H1 (cell line): ENCODE data around the gene SYT2. TPM values are rescaled to one million over a fixed set of nuclear protein-coding genes. Genes with fewer than 3 reads are reported as not detected.

Source experiments
- CTCF ChIA-PET: fragments of 300-600 bp; sonication (Branson Sonifier 250); formaldehyde crosslinking; loops from one replicate; lab custom pipeline; 2021; ENCODE audit not compliant: partially characterized antibody; lab: Charles Lee
- POLR2A ChIA-PET: fragments of 300-600 bp; sonication (Branson Sonifier 250); formaldehyde crosslinking; loops from one replicate; lab custom pipeline; 2021; ENCODE audit warnings: inconsistent platforms; ENCODE audit not compliant: partially characterized antibody; lab: Charles Lee
- DNase-seq, 2 experiments: peaks; one replicate each; pipeline versions ENCODE4 v3.0.0 to v3.0.0-alpha.2; 2010 to 2022; ENCODE audit warnings: low spot score in 2 of 2, low read depth in 1 of 2, mixed read lengths in 1 of 2
- FAIRE-seq: peaks from 2 replicates; lab custom pipeline; 2011; peaks lifted over from hg19 to GRCh38; lab: Jason Lieb, UNC
- H2AFZ ChIP-seq: 2 replicates; pipeline ENCODE4 v1.8.1; 2012; ENCODE audit warnings: low read length, inconsistent platforms
- H2AK5ac ChIP-seq: 2 replicates; pipeline ENCODE4 v1.6.1; 2013; ENCODE audit warnings: low read depth, low read length
- H2BK120ac ChIP-seq: replicated peaks from 2 replicates; pipeline ENCODE3; 2013; ENCODE audit warnings: low read depth, low read length, inconsistent platforms
- H2BK12ac ChIP-seq: 2 replicates; pipeline ENCODE4 v1.6.1; 2013; ENCODE audit warnings: low read depth, low read length
- H2BK15ac ChIP-seq: 2 replicates; pipeline ENCODE4 v1.6.1; 2013; ENCODE audit warnings: low read length
- H2BK20ac ChIP-seq: 2 replicates; pipeline ENCODE4 v1.6.1; 2013; ENCODE audit warnings: low read length
- H2BK5ac ChIP-seq: 2 replicates; pipeline ENCODE4 v1.6.1; 2013; ENCODE audit warnings: low read depth, low read length
- H3K14ac ChIP-seq: 2 replicates; pipeline ENCODE4 v1.6.1; 2013; ENCODE audit warnings: inconsistent platforms; ENCODE audit not compliant: insufficient read length
- H3K18ac ChIP-seq: 2 replicates; pipeline ENCODE4 v1.6.1; 2013; ENCODE audit warnings: low read length; ENCODE audit errors: extremely low read depth
- H3K23ac ChIP-seq: 2 replicates; pipeline ENCODE4 v1.6.1; 2013; ENCODE audit warnings: inconsistent platforms; ENCODE audit not compliant: insufficient read length
- H3K23me2 ChIP-seq: 2 replicates; pipeline ENCODE4 v1.6.1; 2013; ENCODE audit warnings: low read depth, low read length
- H3K27ac ChIP-seq: 2 replicates; pipeline ENCODE4 v1.6.1; 2011; ENCODE audit warnings: low read depth, low read length, inconsistent platforms
- H3K27me3 ChIP-seq, 4 experiments: replicated peaks in 1 of 4; 1 replicate in 1 of 4; 2 replicates in 3 of 4; pipeline versions ENCODE4 v1.6.1 to v1.8.1; 2011 to 2013; ENCODE audit warnings: low read length in 3 of 4, mild to moderate bottlenecking in 3 of 4, inconsistent platforms in 2 of 4, mixed read lengths in 2 of 4, moderate library complexity in 1 of 4; ENCODE audit not compliant: control insufficient read depth in 3 of 4, insufficient read depth in 3 of 4; ENCODE audit errors: extremely low read depth in 1 of 4
- H3K36me3 ChIP-seq, 4 experiments: 2 replicates each; pipeline versions ENCODE4 v1.6.1 to v1.8.1; 2011 to 2013; ENCODE audit warnings: mild to moderate bottlenecking in 4 of 4, low read length in 3 of 4, moderate library complexity in 2 of 4, control low read depth in 1 of 4, inconsistent platforms in 1 of 4; ENCODE audit not compliant: insufficient read depth in 4 of 4, control insufficient read depth in 2 of 4
- H3K4ac ChIP-seq: replicated peaks from 2 replicates; pipeline ENCODE3; 2013; ENCODE audit warnings: low read length, low read depth, mixed read lengths, inconsistent platforms; ENCODE audit not compliant: insufficient read length
- H3K4me1 ChIP-seq, 4 experiments: replicated peaks in 1 of 4; 1 replicate in 1 of 4; 2 replicates in 3 of 4; pipeline versions ENCODE4 v1.6.1 to v1.8.1; 2011 to 2013; ENCODE audit warnings: low read length in 3 of 4, inconsistent platforms in 2 of 4, mixed read lengths in 1 of 4; ENCODE audit not compliant: insufficient read depth in 4 of 4, control insufficient read depth in 3 of 4
- H3K4me2 ChIP-seq, 2 experiments: 2 replicates each; pipeline versions ENCODE4 v1.6.1 to v1.8.1; 2011 to 2013; ENCODE audit warnings: low read depth in 2 of 2, low read length in 2 of 2, control low read depth in 1 of 2, inconsistent platforms in 1 of 2, mild to moderate bottlenecking in 1 of 2; ENCODE audit not compliant: insufficient read depth in 1 of 2
- H3K4me3 ChIP-seq, 4 experiments: fragments of 200-600, 300-600 bp in 1 of 4; sonication (generic), shearing (Covaris generic), sonication (Bioruptor Twin) in 1 of 4; 2 replicates each; pipeline versions ENCODE4 v1.5.1 to v1.8.1; 2011 to 2016; ENCODE audit warnings: low read length in 4 of 4, low read depth in 3 of 4, control low read depth in 2 of 4, inconsistent platforms in 2 of 4, mild to moderate bottlenecking in 2 of 4, mixed read lengths in 1 of 4, moderate library complexity in 1 of 4; ENCODE audit not compliant: insufficient read depth in 2 of 4; ENCODE audit errors: extremely low read depth in 1 of 4
- H3K56ac ChIP-seq: replicated peaks from 2 replicates; pipeline ENCODE3; 2013; ENCODE audit warnings: low read depth, mild to moderate bottlenecking, mixed read lengths, low read length, inconsistent platforms; ENCODE audit not compliant: insufficient read length
- H3K79me1 ChIP-seq: 2 replicates; pipeline ENCODE4 v1.6.1; 2013; ENCODE audit warnings: low read depth, low read length, control low read depth
- H3K79me2 ChIP-seq, 2 experiments: 2 replicates each; pipeline versions ENCODE4 v1.6.1 to v1.8.1; 2012 to 2013; ENCODE audit warnings: low read length in 2 of 2, mild to moderate bottlenecking in 2 of 2, inconsistent platforms in 1 of 2; ENCODE audit not compliant: insufficient read depth in 2 of 2, control insufficient read depth in 1 of 2
- H3K9ac ChIP-seq, 4 experiments: replicated peaks in 1 of 4; 1 replicate in 1 of 4; 2 replicates in 3 of 4; pipeline versions ENCODE4 v1.6.1 to v1.8.1; 2011 to 2013; ENCODE audit warnings: low read depth in 3 of 4, low read length in 3 of 4, control low read depth in 2 of 4, mild to moderate bottlenecking in 2 of 4, moderate library complexity in 2 of 4, inconsistent platforms in 1 of 4; ENCODE audit errors: extremely low read depth in 1 of 4
- H3K9me3 ChIP-seq, 2 experiments: 2 replicates each; pipeline versions ENCODE4 v1.6.1 to v1.8.1; 2012 to 2013; ENCODE audit warnings: mild to moderate bottlenecking in 2 of 2, moderate library complexity in 2 of 2, control low read depth in 1 of 2, inconsistent platforms in 1 of 2, low read depth in 1 of 2, low read length in 1 of 2, mixed read lengths in 1 of 2; ENCODE audit not compliant: insufficient read depth in 2 of 2
- H4K20me1 ChIP-seq, 2 experiments: replicated peaks in 1 of 2; 2 replicates each; pipeline versions ENCODE3 to v1.8.1; 2011 to 2013; ENCODE audit warnings: inconsistent platforms in 2 of 2, low read length in 2 of 2, mild to moderate bottlenecking in 1 of 2; ENCODE audit not compliant: insufficient read depth in 2 of 2, control insufficient read depth in 1 of 2
- H4K5ac ChIP-seq: 2 replicates; pipeline ENCODE4 v1.6.1; 2013; ENCODE audit warnings: low read length, low read depth, mixed read lengths, inconsistent platforms; ENCODE audit not compliant: insufficient read length
- H4K8ac ChIP-seq: 2 replicates; pipeline ENCODE4 v1.8.0; 2013; ENCODE audit warnings: mild to moderate bottlenecking, moderate library complexity, low read length, inconsistent platforms; ENCODE audit not compliant: insufficient read depth; ENCODE audit errors: extremely low read depth
- H4K91ac ChIP-seq: replicated peaks from 2 replicates; pipeline ENCODE3; 2013; ENCODE audit warnings: low read length, mixed read lengths, inconsistent platforms; ENCODE audit not compliant: insufficient read length
- ATF2 ChIP-seq: IDR thresholded peaks from 2 replicates; pipeline ENCODE4 v1.6.1; 2012; ENCODE audit warnings: low read length, inconsistent platforms
- BCL11A ChIP-seq, 2 experiments: IDR thresholded peaks; one replicate each; pipeline ENCODE4 v1.6.1; 2011; ENCODE audit warnings: low read depth in 2 of 2, low read length in 2 of 2, mild to moderate bottlenecking in 2 of 2
- CHD1 ChIP-seq: IDR thresholded peaks from 2 replicates; pipeline ENCODE4 v1.6.1; 2012; ENCODE audit warnings: low read depth, low read length, improper control_type of control experiment
- E2F6 ChIP-seq: IDR thresholded peaks from 2 replicates; pipeline ENCODE4 v1.6.1; 2012; ENCODE audit warnings: inconsistent platforms
- EP300 ChIP-seq, 2 experiments: IDR thresholded peaks; 1 replicate in 1 of 2; 2 replicates in 1 of 2; pipeline ENCODE4 v1.6.1; 2011 to 2012; ENCODE audit warnings: low read depth in 2 of 2, low read length in 2 of 2, mild to moderate bottlenecking in 2 of 2, borderline replicate concordance in 1 of 2, inconsistent platforms in 1 of 2, moderate library complexity in 1 of 2
- KDM4A ChIP-seq: IDR thresholded peaks from one replicate; pipeline ENCODE4 v1.7.1; 2012; ENCODE audit warnings: low read depth, mild to moderate bottlenecking, moderate library complexity, low read length, inconsistent platforms; ENCODE audit not compliant: severe bottlenecking
- MAFK ChIP-seq: IDR thresholded peaks from 2 replicates; pipeline ENCODE4 v1.6.1; 2012; ENCODE audit warnings: low read depth, mild to moderate bottlenecking, improper control_type of control experiment, low read length
- SP1 ChIP-seq: IDR thresholded peaks from 2 replicates; pipeline ENCODE4 v1.6.1; 2011; ENCODE audit warnings: low read depth, low read length
- SP2 ChIP-seq: IDR thresholded peaks from 2 replicates; pipeline ENCODE4 v1.6.1; 2012; ENCODE audit warnings: mild to moderate bottlenecking, low read length, inconsistent platforms
- SUZ12 ChIP-seq: fragments of 200-600 bp; sonication (generic); IDR thresholded peaks from 2 replicates; pipeline ENCODE4 v1.6.1; 2012; ENCODE audit warnings: mild to moderate bottlenecking, inconsistent platforms, low read length, moderate library complexity, mixed read lengths
- TBP ChIP-seq: IDR thresholded peaks from 2 replicates; pipeline ENCODE4 v1.6.1; 2011; ENCODE audit warnings: low read depth, low read length, improper control_type of control experiment
- TCF12 ChIP-seq: IDR thresholded peaks from 2 replicates; pipeline ENCODE4 v1.6.1; 2011; ENCODE audit warnings: low read depth, mild to moderate bottlenecking, low read length
- WGBS, 2 experiments: shearing (Covaris generic) in 1 of 2; methylation state at CpG; one replicate each; pipeline versions ENCODE4 v1.1.6 to v1.1.7; 2013 to 2015; ENCODE audit warnings: low lambda C conversion rate in 2 of 2, mixed read lengths in 2 of 2, inconsistent platforms in 1 of 2, low coverage in 1 of 2, missing lambda C conversion rate in 1 of 2; ENCODE audit not compliant: insufficient replicate concordance in 2 of 2, insufficient coverage in 1 of 2, insufficient read length in 1 of 2; ENCODE audit errors: extremely low coverage in 1 of 2, missing lambda C conversion rate in 1 of 2; 5-methylcytosine and 5-hydroxymethylcytosine counted together
- polyA plus RNA-seq, 7 experiments: library from polyadenylated mRNA; depleted of rRNA in 3 of 7; stranded (reverse) in 5 of 7; unstranded in 2 of 7; fragments of >200 nt in 5 of 7; fragments of 200-250 nt in 2 of 7; gene quantifications; 1 replicate in 5 of 7; 2 replicates in 1 of 7; 4 replicates in 1 of 7; pipeline versions ENCODE4 v1.2.1 to v1.2.3, GENCODE V29; 2011 to 2013; ENCODE audit warnings: missing spikeins in 2 of 7, mixed read lengths in 2 of 7
- total RNA-seq: library from RNA; stranded (reverse); fragmentation: NEBNext Ultra II Directional; extraction: Animal tissue kit (Norgen Biotek cat#: 25700); gene quantifications from 2 replicates; pipeline ENCODE4 v1.2.1, GENCODE V29; 2021

Gene SYT2
- total and polyA plus RNA-seq, 2 of the 8 experiments (the other 6 are each of a cell fraction or from before 2014, with no cell fraction given) = 2.8 to 11.0 TPM

- no peaks in the 10 kb centered on the region for H3K27me3 ChIP-seq
- H3K23ac ChIP-seq = no peak overlapping the region
- no peak overlapping the region for H3K56ac ChIP-seq
- H3K4me2 ChIP-seq = no peak overlapping the region
- no peak overlapping the region for H3K27ac ChIP-seq
- H3K79me2 ChIP-seq = no peaks in the 10 kb centered on the region
- no peak for FAIRE-seq
- no peaks in the 10 kb centered on the region for H3K23me2 ChIP-seq
- no peak overlapping the region for H3K14ac ChIP-seq
- no peak overlapping the region for H4K8ac ChIP-seq
- H2BK120ac ChIP-seq = no peak overlapping the region
- no peak for DNase-seq
- H2BK12ac ChIP-seq = no peak overlapping the region
- H2BK15ac ChIP-seq = no peak overlapping the region
- H2AFZ ChIP-seq = no peak overlapping the region
- no peak overlapping the region for H4K91ac ChIP-seq
- H4K5ac ChIP-seq = no peak overlapping the region
- no peak overlapping the region for H2AK5ac ChIP-seq
- no peak overlapping the region for H3K4me3 ChIP-seq
- no peaks in the 10 kb centered on the region for H3K4me1 ChIP-seq
- H3K18ac ChIP-seq = no peak overlapping the region
- no peak overlapping the region for H3K9ac ChIP-seq
- no peak overlapping the region for H2BK5ac ChIP-seq
- H3K36me3 ChIP-seq = no peaks in the 10 kb centered on the region
- no peaks in the 10 kb centered on the region for H3K79me1 ChIP-seq
- no peaks in the 10 kb centered on the region for H3K9me3 ChIP-seq
- no peaks in the 10 kb centered on the region for H4K20me1 ChIP-seq
- no peak overlapping the region for H2BK20ac ChIP-seq
- ChIA-PET POLR2A (interaction anchor here (1.5 kb wide), 1 partner anchor 10 kb away, joined by 3 read pairs; no protein-coding TSS in a partner anchor), CTCF (interaction anchor here (0.8 to 4.1 kb wide), 5 partner anchors 10 to 214 kb away, joined by 3 to 22 read pairs (median 5); no protein-coding TSS in a partner anchor)
- H3K4ac ChIP-seq = no peak overlapping the region
- WGBS, 2 experiments = 79% methylated on average over 3 of the region's 3 CpGs; no CpG with 5 or more reads in 1 of the 2 experiments
- TF ChIP-seq BCL11A (IDR thresholded peaks at IDR 0.05; ENCODE audit: low read depth in 2 of 2, low read length in 2 of 2) = no peak
- TF ChIP-seq EP300 (IDR thresholded peaks at IDR 0.05; ENCODE audit: borderline replicate concordance in 1 of 2, low read depth in 2 of 2, low read length in 2 of 2) = no peak
- TF ChIP-seq TBP = no peak
- TF ChIP-seq SP1 = no peak
- TF ChIP-seq MAFK = no peak
- TF ChIP-seq E2F6 = no peak
- no peak for TF ChIP-seq ATF2
- TF ChIP-seq KDM4A = no peak
- no peak for TF ChIP-seq CHD1
- TF ChIP-seq SUZ12 = no peak
- TF ChIP-seq SP2 = no peak
- TF ChIP-seq TCF12 = no peak
Observed at GRCh38 chr1:202551683-202552082, 158.6 kb downstream of the SYT2 start.
